Lung (tissue), 12 donors: Measurements from ENCODE around the gene CNR2. TPM values are rescaled to one million over a fixed set of nuclear protein-coding genes. Genes with fewer than 3 reads are reported as not detected.

Source experiments
- ATAC-seq: fragments of 200-7000 bp; cut with Tn5 transposase; one replicate; pipeline ENCODE4 v1.9.1; 2020; ENCODE audit warnings: moderate number of reproducible peaks; ENCODE audit not compliant: insufficient read depth, low FRiP score
- DNase-seq, 3 donors: peaks; one replicate each; pipeline ENCODE4 v3.0.0-alpha.2; 2013 to 2017
- H3K27ac ChIP-seq, 2 donors: one replicate each; pipeline ENCODE4 v1.5.1; 2013; ENCODE audit warnings: mild to moderate bottlenecking in 2 of 2, moderate library complexity in 2 of 2, control low read depth in 1 of 2, inconsistent platforms in 1 of 2, low read depth in 1 of 2, low read length in 1 of 2
- H3K27me3 ChIP-seq, 3 donors: one replicate each; pipeline ENCODE4 v1.5.1; 2013; ENCODE audit warnings: low read length in 2 of 3; ENCODE audit not compliant: control insufficient read depth in 3 of 3, insufficient read depth in 3 of 3
- H3K36me3 ChIP-seq, 4 donors: one replicate each; pipeline ENCODE4 v1.5.1; 2013; ENCODE audit warnings: low read length in 4 of 4, mild to moderate bottlenecking in 1 of 4, moderate library complexity in 1 of 4; ENCODE audit not compliant: control insufficient read depth in 4 of 4, insufficient read depth in 4 of 4
- H3K4me1 ChIP-seq, 5 donors: one replicate each; pipeline ENCODE4 v1.5.1; 2013; ENCODE audit warnings: low read length in 5 of 5, mild to moderate bottlenecking in 2 of 5, moderate library complexity in 1 of 5; ENCODE audit not compliant: control insufficient read depth in 5 of 5, insufficient read depth in 5 of 5
- H3K4me3 ChIP-seq: one replicate; pipeline ENCODE4 v1.5.1; 2013; ENCODE audit warnings: mild to moderate bottlenecking, control low read depth, moderate library complexity
- H3K9ac ChIP-seq, 2 donors: one replicate each; pipeline ENCODE4 v1.5.1; 2013; ENCODE audit warnings: low read length in 2 of 2, control low read depth in 1 of 2; ENCODE audit not compliant: insufficient read depth in 1 of 2
- H3K9me3 ChIP-seq, 4 donors: one replicate each; pipeline ENCODE4 v1.5.1; 2013; ENCODE audit warnings: low read length in 3 of 4, mild to moderate bottlenecking in 1 of 4, moderate library complexity in 1 of 4; ENCODE audit not compliant: control insufficient read depth in 4 of 4, insufficient read depth in 3 of 4
- WGBS, 2 donors: extraction: QIAGEN DNeasy Blood & Tissue Kit; methylation state at CpG; one replicate each; pipeline ENCODE4 v1.1.7; 2013; 5-methylcytosine and 5-hydroxymethylcytosine counted together
- polyA plus RNA-seq, 2 donors: library from polyadenylated mRNA; stranded (reverse); fragments of 200-250 nt; gene quantifications; one replicate each; pipeline ENCODE4 v1.2.1, GENCODE V29; 2013
- total RNA-seq, 2 donors: library from RNA; depleted of rRNA in 1 of 2; stranded (reverse); fragments of >200 nt in 1 of 2; gene quantifications; one replicate each; pipeline ENCODE4 v1.2.1, GENCODE V29; 2014 to 2021
- TF ChIP-seq, protein P1 (sequence below): IDR thresholded peaks from 2 replicates; pipeline ENCODE4 v1.5.1; 2012; ENCODE audit warnings: mild to moderate bottlenecking; ENCODE audit errors: control extremely low read depth, extremely low read depth
- donor health status: control.
- donor health status: control.
- donor health status: Bipolar disorder and iron deficiency.
- donor health status: healthy.
- donor health status: DM: yes; HTN: yes; CAD: no.

Gene CNR2
- total and polyA plus RNA-seq, 4 donors = 0.04 to 0.46 (median 0.10) TPM

DNA sequence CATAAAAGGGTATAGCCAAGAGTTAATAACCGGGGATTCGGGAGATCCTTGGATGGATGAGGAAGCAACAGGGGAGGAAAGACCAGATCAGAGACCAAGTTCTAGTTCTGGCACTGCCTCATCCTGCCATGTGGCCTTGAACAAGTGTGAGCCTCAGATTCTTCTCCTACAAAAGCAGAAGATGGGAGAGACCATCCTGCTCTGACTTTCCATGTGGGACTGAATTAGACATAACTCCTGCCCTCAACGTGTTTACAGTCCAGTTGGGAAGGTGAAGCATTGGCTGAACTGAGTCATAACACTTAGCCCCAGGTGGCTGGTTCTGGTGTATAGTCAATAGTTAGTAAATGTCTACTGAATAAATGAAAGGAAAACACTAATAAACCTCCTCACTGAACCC lies 12.1 kb upstream of the CNR2 start:
- H3K27me3 ChIP-seq = no peaks in the 10 kb centered on the region
- H3K4me1 ChIP-seq = peaks cover 0 to under 1% (median 0%) of the 10 kb centered on the region in 5 donors
- H3K4me3 ChIP-seq = no peak overlapping the region
- no peaks in the 10 kb centered on the region for H3K36me3 ChIP-seq
- DNase-seq (no peak), ATAC-seq (no peak)
- no peak overlapping the region for H3K9ac ChIP-seq
- 87 to 93% methylated on average over 3 of the region's 3 CpGs for WGBS, 2 donors
- no peaks in the 10 kb centered on the region for H3K9me3 ChIP-seq
- TF ChIP-seq, protein P1, sequence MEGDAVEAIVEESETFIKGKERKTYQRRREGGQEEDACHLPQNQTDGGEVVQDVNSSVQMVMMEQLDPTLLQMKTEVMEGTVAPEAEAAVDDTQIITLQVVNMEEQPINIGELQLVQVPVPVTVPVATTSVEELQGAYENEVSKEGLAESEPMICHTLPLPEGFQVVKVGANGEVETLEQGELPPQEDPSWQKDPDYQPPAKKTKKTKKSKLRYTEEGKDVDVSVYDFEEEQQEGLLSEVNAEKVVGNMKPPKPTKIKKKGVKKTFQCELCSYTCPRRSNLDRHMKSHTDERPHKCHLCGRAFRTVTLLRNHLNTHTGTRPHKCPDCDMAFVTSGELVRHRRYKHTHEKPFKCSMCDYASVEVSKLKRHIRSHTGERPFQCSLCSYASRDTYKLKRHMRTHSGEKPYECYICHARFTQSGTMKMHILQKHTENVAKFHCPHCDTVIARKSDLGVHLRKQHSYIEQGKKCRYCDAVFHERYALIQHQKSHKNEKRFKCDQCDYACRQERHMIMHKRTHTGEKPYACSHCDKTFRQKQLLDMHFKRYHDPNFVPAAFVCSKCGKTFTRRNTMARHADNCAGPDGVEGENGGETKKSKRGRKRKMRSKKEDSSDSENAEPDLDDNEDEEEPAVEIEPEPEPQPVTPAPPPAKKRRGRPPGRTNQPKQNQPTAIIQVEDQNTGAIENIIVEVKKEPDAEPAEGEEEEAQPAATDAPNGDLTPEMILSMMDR = no peak
- no peak overlapping the region for H3K27ac ChIP-seq

DNA sequence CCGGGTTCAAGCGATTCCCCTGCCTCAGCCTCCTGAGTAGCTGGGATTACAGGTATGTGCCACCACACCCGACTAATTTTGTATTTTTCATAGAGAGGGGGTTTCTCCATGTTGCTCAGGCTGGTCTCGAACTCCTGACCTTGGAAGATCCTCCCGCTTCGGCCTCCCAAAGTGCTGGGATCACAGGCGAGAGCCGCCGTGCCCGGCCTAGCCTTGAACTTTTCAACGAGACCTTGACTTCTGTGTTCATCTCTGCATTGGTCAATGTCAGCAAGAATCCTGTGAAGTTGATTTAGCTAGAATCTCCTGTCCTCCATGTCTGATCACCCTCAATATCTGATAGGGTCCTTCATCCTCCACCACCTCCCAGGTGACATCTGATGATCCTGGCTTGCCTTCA lies 11.4 kb upstream of the CNR2 start:
- DNase-seq (no peak), ATAC-seq (no peak)
- TF ChIP-seq, protein P1 = no peak
- no peaks in the 10 kb centered on the region for H3K36me3 ChIP-seq
- no peak overlapping the region for H3K9ac ChIP-seq
- no peaks in the 10 kb centered on the region for H3K27me3 ChIP-seq
- no peak overlapping the region for H3K4me3 ChIP-seq
- H3K27ac ChIP-seq = no peak overlapping the region
- 94 to 98% methylated on average over 11 of the region's 11 CpGs for WGBS, 2 donors
- H3K4me1 ChIP-seq = peaks cover 0 to 6% (median 0%) of the 10 kb centered on the region in 5 donors
- no peaks in the 10 kb centered on the region for H3K9me3 ChIP-seq

DNA sequence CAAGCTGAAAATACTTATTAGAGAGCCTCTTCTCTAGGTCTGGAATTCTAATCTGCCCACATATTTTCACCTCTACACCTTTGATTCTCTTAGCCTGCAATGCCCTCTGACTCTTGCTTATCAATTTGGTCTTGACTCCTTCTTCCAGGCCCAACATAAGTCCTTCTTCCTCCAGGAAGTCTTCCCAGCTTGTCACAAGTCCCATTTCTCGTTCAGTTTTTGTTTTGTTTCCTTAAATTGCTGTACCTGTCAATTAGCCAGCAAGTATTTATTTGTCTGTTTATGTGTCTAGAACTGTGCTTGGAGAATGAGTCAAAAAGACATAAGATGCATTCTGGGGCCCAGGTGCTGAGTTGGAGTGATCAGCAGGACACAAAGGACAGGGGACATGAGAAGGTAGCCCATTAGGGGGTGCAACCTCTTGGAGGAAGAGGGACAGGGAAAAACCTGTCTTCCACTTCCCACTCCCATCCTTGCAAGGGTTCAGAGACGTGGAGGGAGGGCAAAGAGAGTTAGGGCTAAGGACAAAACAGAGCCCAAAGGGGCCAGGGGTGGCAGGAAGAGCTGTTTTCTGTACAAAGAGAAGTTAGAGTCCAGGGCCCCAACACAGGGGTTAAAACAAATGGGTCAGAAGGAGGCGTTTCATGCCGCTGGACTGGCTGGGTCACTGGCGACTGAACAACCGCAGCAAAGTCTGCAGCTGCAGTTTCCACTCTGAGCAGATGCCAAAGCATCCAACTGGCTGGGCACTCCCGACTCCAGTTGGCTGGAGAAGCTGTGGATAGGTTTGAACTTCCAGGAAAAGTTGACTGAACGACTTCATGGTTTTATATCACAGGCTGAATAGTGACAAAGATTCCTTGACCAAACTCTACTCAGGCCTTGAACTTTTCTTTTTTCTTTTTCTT lies 10.7 kb upstream of the CNR2 start:
- Histone ChIP-seq H3K27me3 (no peaks in the 10 kb centered on the region), H3K4me3 (no peak overlapping the region), H3K4me1 (peaks cover 0 to 6% (median 0%) of the 10 kb centered on the region in 5 donors), H3K9me3 (no peaks in the 10 kb centered on the region), H3K9ac (no peak overlapping the region), H3K27ac (no peak overlapping the region), H3K36me3 (no peaks in the 10 kb centered on the region)
- TF ChIP-seq, protein P1 = no peak
- 48 to 71% methylated on average over 8 of the region's 8 CpGs for WGBS, 2 donors
- ATAC-seq (no peak), DNase-seq (no peak)
